Right hindlimb (tissue), 1 donor: ENCODE results near the gene CDAN1.
"Not testable (repeated sequence)": the region's sequence is repeated elsewhere in the genome, so short reads cannot be mapped to it uniquely, and the experiment has no call there.

Experiments used
- DNase-seq: peaks from one replicate; pipeline ENCODE4 v3.0.0-alpha.2; 2018

The CDAN1 gene

GRCh38 chr15:42707068-42707467, 29.9 kb downstream of the CDAN1 start:
- no peak for DNase-seq

DNA sequence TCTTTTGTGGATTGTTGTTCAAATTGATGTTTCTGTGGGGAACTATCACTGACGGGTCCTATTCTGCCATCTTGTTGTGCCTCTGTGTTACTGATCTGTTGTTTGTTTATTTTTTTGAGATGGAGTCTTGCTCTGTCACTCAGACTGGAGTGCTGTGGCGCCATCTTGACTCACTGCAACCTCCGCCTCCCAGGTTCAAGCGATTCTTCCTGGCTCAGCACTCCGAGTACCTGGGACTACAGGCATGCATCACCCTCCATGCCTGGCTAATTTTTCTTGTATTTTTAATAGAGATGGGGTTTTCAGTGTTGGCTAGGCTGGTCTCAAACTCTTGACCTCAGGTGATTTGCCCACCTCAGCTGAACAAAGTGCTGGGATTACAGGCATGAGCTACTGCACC, 31.6 kb downstream of the CDAN1 start:
- DNase-seq: no peak

GRCh38 chr15:42704492-42704926, 32.4 kb downstream of the CDAN1 start:
- peak; percentile 43 for DNase-seq

GRCh38 chr15:42696626-42697025, 40.3 kb downstream of the CDAN1 start:
- no peak for DNase-seq

- no peak for DNase-seq
Measured at GRCh38 chr15:42695527-42696071, 41.3 kb downstream of the CDAN1 start.

- no peak for DNase-seq
Measured at GRCh38 chr15:42694398-42694797, 42.5 kb downstream of the CDAN1 start.

DNA sequence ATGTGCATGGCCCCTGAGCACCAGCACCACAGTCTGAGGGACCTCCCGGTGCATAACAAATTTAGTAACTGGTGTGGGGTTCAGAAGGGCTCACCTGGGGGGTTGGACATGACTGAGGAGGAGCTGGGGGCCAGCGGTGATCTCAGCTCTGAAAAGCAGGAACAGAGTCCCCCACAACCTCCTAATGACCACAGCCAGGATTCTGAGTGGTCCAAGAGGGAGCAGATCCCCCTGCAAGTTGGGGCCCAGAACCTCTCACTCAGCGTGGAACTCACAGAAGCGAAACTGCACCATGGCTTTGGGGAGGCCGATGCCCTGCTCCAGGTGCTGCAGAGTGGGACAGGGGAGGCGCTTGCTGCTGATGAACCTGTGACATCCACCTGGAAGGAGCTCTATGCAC, 43.0 kb downstream of the CDAN1 start:
- DNase-seq: no peak

- no peak for DNase-seq
Measured at GRCh38 chr15:42693496-42693895, 43.4 kb downstream of the CDAN1 start.

DNA sequence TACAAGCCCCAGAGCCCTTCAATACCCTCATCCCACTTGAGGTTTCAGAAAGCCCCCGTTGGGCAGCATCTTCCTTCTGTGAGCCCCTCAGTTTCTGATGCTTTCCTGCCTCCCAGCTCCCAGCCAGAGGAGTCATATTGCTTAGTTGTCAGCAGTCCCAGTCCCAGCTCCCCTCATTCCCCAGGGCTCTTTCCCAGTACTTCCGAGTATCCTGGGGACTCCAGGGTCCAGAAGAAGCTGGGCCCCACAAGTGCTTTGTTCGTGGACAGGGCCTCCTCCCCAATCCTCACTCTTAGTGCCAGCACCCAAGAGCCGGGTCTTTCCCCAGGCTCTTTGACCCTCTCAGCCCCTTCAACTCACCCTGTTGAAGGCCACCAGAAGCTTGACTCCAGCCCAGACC, 43.9 kb downstream of the CDAN1 start:
- no peak for DNase-seq

- DNase-seq: no peak
Measured at GRCh38 chr15:42692536-42692935, 44.4 kb downstream of the CDAN1 start.

- no peak for DNase-seq
Measured at GRCh38 chr15:42691770-42692169, 45.2 kb downstream of the CDAN1 start.

DNA sequence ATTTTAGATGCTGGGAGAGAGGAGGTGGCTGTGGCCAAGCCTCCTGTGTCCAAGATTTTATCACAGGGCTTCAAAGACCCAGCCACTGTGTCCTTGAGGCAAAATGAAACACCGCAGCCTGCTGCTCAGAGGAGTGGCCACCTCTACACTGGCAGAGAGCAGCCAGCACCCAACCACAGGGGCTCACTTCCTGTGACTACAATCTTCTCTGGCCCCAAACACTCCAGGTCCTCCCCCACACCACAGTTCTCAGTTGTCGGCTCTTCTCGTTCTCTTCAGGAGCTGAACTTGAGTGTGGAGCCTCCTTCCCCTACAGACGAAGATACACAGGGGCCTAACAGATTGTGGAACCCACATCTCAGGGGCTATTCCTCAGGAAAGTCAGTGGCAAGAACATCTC, 45.6 kb downstream of the CDAN1 start:
- DNase-seq: no peak

- DNase-seq: no peak
Measured at GRCh38 chr15:42688301-42688700, 48.6 kb downstream of the CDAN1 start.

GRCh38 chr15:42687740-42688139, 49.2 kb downstream of the CDAN1 start:
- DNase-seq: no peak

GRCh38 chr15:42686281-42686680, 50.6 kb downstream of the CDAN1 start:
- no peak for DNase-seq

DNA sequence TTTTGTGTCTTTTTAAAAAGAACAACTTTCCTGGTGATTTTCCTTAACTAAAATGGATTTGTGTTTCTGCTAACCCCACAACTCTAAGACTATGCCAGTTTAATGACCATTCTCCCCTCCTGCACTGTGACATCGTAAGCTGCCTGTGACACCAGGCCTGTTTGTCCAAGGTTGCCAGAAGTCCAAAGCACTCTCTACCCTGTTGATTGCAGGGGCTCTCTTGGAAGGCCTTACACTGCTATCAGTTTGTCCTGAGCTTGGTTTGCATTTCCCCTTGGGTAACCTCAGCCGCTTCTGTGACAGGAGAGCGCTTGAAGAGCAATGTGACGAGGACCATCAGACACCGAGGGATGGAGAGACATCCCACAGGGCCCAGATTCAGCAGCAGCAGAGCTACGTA, 55.8 kb downstream of the CDAN1 start:
- DNase-seq: no peak

DNA sequence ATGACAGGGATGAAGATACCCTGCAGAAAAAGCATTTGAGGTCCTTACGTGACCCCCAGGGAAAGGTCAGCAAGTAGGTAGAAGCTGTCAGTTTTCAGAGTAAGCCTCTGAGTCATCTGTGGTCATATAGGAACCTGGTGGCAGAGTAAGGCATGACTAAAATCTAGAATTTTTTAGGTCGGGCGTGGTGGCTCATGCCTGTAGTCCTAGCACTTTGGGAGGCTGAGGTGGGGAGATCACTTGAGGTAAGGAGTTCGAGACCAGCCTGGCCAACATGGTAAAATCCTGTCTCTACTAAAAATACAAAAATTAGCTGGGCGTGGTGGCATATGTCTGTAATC, 56.8 kb downstream of the CDAN1 start:
- not testable (repeated sequence) for DNase-seq

DNA sequence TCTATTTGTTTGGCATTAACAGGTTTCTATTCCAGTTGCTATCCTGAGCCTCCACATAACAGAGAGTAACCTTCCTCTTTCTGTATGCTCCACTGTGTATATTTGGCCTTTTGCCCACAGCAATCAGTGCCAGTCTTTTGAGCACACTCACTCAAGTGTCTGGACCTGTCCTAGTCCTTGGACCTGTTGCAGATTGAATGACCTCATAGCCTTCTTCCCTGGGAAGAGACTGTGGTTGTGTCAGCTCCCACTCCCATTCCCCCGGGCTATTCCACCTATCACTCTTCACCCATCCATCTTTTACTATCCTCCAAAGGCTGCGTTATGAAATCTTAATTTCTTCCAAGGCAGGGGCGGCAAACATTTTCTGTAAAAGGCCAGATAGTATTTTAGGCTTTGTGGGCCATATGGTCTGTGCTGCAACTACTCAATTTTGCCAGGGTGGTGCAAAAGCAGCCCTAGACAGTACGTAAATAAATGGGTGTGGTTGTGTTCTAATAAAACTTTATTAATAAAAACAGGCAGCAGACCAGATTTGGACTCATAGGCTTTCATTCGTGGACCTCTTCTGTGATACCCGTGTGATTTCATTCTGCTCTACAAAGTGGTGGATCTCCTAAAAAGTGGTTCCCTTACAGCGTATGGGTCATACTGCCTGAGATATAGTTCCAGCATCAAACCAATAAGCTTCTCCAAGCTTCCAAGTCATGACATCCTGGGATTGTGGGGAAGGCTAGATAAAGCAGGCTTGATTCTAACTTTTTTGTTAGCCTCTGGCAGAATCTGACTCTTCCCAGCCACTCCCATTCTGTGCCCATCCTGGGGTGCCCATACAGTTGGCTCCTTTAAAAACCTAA, 57.4 kb downstream of the CDAN1 start:
- no peak for DNase-seq

DNA sequence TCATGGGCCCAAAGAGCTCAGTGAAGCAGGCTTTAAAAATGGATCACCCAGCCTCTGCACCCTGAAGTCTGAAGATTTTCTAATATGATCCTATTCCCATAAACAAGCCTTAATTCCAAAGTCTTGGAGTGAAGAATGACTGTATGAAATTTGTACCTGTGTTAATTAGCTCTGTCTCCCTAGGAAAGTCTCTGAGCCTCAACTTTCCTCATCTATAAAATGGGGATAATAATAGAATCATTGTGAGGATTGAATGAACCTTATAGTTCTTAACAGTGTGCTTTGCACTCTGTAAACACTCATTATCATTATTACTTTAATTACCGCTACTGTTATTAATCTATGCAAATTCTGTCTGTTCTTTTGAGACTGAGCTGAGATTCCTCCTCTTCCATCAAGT, 61.9 kb downstream of the CDAN1 start:
- DNase-seq: no peak

DNA sequence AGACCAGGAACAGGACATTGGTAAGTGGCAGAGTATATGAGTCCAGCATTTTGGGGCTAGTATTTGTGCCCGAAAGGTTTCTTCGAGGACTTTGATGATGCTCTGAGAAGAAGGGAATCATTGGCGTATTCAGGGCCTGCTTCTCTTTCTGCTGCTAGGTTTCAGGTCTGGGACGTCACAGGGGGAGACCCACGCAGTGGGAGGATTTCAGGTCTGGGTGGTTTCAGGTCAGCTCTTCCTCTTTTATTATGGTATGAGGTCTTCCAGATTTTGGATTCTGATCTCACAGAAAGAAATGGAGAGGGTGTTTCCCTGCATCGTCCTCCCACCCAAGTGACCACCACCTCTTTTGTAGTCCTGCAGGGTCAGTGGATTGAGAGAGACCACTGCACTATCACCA, 62.5 kb downstream of the CDAN1 start:
- DNase-seq: no peak
